Keratinocyte (primary cell): ENCODE measurements around the gene AP2A2.

ENCODE experiments used
- EZH2 ChIP-seq: IDR thresholded peaks from one replicate; pipeline ENCODE4 v1.6.1; 2012; ENCODE audit warnings: inconsistent platforms, mild to moderate bottlenecking, low read length, moderate library complexity
- TF ChIP-seq, protein P1 (sequence below), 3 experiments: IDR thresholded peaks in 1 of 3; conservative IDR thresholded peaks in 1 of 3; optimal IDR thresholded peaks in 1 of 3; 2 replicates in 2 of 3; 3 replicates in 1 of 3; pipeline versions ENCODE3 to v1.5.1; 2011; ENCODE audit warnings: low read length in 3 of 3, mild to moderate bottlenecking in 3 of 3, moderate library complexity in 2 of 3, control low read depth in 1 of 3, inconsistent platforms in 1 of 3; ENCODE audit not compliant: insufficient read depth in 2 of 3; ENCODE audit errors: extremely low read depth in 1 of 3

DNA sequence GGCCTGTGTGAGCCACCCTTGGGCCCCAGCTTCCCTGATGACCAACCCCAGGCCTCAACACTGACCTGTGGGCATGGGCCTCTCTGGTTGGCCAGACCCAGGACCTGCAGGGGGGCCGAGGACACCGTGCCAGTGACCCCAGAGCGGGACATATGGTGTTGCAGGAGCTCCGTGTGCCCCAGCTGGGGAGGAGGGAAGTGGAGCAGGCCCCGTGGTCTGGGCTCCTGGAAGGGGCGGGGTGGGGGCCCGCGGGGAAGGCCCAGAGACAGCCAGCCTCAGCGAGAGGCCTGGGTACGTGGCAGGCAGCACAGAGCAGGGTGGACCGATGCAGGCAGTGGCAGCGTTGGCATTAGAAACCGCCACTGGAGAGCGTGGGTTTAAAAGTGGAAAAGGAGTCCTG is 88.6 kb downstream of the AP2A2 start:
- TF ChIP-seq, protein P1, sequence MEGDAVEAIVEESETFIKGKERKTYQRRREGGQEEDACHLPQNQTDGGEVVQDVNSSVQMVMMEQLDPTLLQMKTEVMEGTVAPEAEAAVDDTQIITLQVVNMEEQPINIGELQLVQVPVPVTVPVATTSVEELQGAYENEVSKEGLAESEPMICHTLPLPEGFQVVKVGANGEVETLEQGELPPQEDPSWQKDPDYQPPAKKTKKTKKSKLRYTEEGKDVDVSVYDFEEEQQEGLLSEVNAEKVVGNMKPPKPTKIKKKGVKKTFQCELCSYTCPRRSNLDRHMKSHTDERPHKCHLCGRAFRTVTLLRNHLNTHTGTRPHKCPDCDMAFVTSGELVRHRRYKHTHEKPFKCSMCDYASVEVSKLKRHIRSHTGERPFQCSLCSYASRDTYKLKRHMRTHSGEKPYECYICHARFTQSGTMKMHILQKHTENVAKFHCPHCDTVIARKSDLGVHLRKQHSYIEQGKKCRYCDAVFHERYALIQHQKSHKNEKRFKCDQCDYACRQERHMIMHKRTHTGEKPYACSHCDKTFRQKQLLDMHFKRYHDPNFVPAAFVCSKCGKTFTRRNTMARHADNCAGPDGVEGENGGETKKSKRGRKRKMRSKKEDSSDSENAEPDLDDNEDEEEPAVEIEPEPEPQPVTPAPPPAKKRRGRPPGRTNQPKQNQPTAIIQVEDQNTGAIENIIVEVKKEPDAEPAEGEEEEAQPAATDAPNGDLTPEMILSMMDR (optimal IDR thresholded peaks at IDR 0.05 in 1 of 3, IDR thresholded peaks at IDR 0.05 in 1 of 3, conservative IDR thresholded peaks at IDR 0.05 in 1 of 3; ENCODE audit: extremely low read depth in 1 of 3, insufficient read depth in 2 of 3, low read length in 3 of 3): no peak
- TF ChIP-seq EZH2: no peak
